ENCODE data around the gene TLR5.

GRCh38 chr1:223059526-223059925 lies 83.5 kb downstream of the TLR5 start:
- TF ChIP-seq CTCF (IDR thresholded peaks at IDR 0.05) (no peak), POLR2A (IDR thresholded peaks at IDR 0.05) (no peak)
